Panc1 (cell line): Measurements from ENCODE around the gene ADAMTS14. TPM values are rescaled to one million over a fixed set of nuclear protein-coding genes. Genes with fewer than 3 reads are reported as not detected.

Experiments
- ATAC-seq: fragments of 200-7000 bp; cut with Tn5 transposase; 2 replicates; pipeline ENCODE4 v1.9.1; 2020; ENCODE audit warnings: mild to moderate bottlenecking, moderate library complexity
- BruUV-seq: library from RNA; stranded (reverse); fragments of 400-500 nt; replicated peaks from 2 replicates; lab custom pipeline; 2021; lab: Mats Ljungman, UMichigan
- CTCF ChIA-PET: fragments of 300-600 bp; sonication (Branson Sonifier 250); formaldehyde crosslinking; loops from one replicate; lab custom pipeline; 2022; ENCODE audit warnings: antibody characterized with exemption; lab: Charles Lee
- POLR2A ChIA-PET: fragments of 300-600 bp; sonication (Branson Sonifier 250); formaldehyde crosslinking; loops from one replicate; lab custom pipeline; 2022; ENCODE audit warnings: antibody characterized with exemption; lab: Charles Lee
- DNase-seq: peaks from one replicate; pipeline ENCODE4 v3.0.0-alpha.2; 2010; ENCODE audit warnings: low read depth, low spot score
- H3K27ac ChIP-seq: 2 replicates; pipeline ENCODE4 v1.5.1; 2011; ENCODE audit warnings: mild to moderate bottlenecking, low read length, inconsistent platforms
- H3K27me3 ChIP-seq: fragments of 200-500 bp; sonication (Bioruptor generic); 2 replicates; pipeline ENCODE4 v1.6.0; 2014; ENCODE audit warnings: low read length, inconsistent platforms; ENCODE audit not compliant: control insufficient read depth, insufficient read depth
- H3K36me3 ChIP-seq: fragments of 200-500 bp; sonication (Bioruptor generic); 2 replicates; pipeline ENCODE4 v1.5.1; 2014; ENCODE audit warnings: inconsistent platforms, mild to moderate bottlenecking, low read length, moderate library complexity; ENCODE audit not compliant: control insufficient read depth, insufficient read depth
- H3K4me1 ChIP-seq: 2 replicates; pipeline ENCODE4 v1.5.1; 2011; ENCODE audit warnings: inconsistent platforms, mild to moderate bottlenecking, low read length, moderate library complexity; ENCODE audit not compliant: control insufficient read depth, insufficient read depth
- H3K4me3 ChIP-seq, 2 experiments: 2 replicates each; pipeline ENCODE4 v1.5.1; 2011 to 2012; ENCODE audit warnings: low read depth in 2 of 2, low read length in 2 of 2, mild to moderate bottlenecking in 2 of 2, inconsistent platforms in 1 of 2, moderate library complexity in 1 of 2
- H3K9me3 ChIP-seq: fragments of 200-500 bp; sonication (Bioruptor generic); 2 replicates; pipeline ENCODE4 v1.5.1; 2014; ENCODE audit warnings: low read depth, mild to moderate bottlenecking, inconsistent platforms, low read length, moderate library complexity; ENCODE audit not compliant: control insufficient read depth, insufficient read depth
- CTCF ChIP-seq: fragments of 450-650 bp; IDR thresholded peaks from 2 replicates; pipeline ENCODE4 v1.5.1; 2017; ENCODE audit warnings: mild to moderate bottlenecking
- POLR2AphosphoS5 ChIP-seq: IDR thresholded peaks from 2 replicates; pipeline ENCODE4 v1.6.1; 2012; ENCODE audit warnings: mild to moderate bottlenecking, low read depth, low read length, moderate library complexity
- REST ChIP-seq, 2 experiments: IDR thresholded peaks; 2 replicates each; pipeline ENCODE4 v1.6.1; 2011 to 2012; ENCODE audit warnings: low read depth in 2 of 2, control low read depth in 1 of 2, low read length in 1 of 2, mild to moderate bottlenecking in 1 of 2, moderate library complexity in 1 of 2; ENCODE audit not compliant: insufficient read depth in 1 of 2
- SIN3A ChIP-seq: IDR thresholded peaks from 2 replicates; pipeline ENCODE4 v1.6.1; 2012; ENCODE audit warnings: low read depth, mild to moderate bottlenecking, low read length, moderate library complexity, borderline replicate concordance; ENCODE audit not compliant: insufficient read depth
- TCF7L2 ChIP-seq: IDR thresholded peaks from 2 replicates; pipeline ENCODE4 v1.6.1; 2011; ENCODE audit warnings: mild to moderate bottlenecking, low read depth, low read length, inconsistent platforms
- in situ Hi-C: cut with HindIII; loops from 2 replicates; pipeline ENCODE4 v1.10.0; 2016; ENCODE audit warnings: low sequenced_read_pairs, low pct_unique_long_range_greater_than_20kb
- intact Hi-C: fragments of 100-400 bp; cut with micrococcal nuclease; formaldehyde crosslinking; loops from one replicate; pipeline ENCODE4 v1.10.0; 2022; ENCODE audit not compliant: unreplicated experiment
- total RNA-seq: library from RNA; stranded (reverse); gene quantifications from one replicate; pipeline ENCODE4 v1.2.1, GENCODE V29; 2021; ENCODE audit not compliant: unreplicated experiment

The ADAMTS14 gene
- total RNA-seq, 1 experiment from 2014 or later: 0.67 TPM

GRCh38 chr10:70688828-70689227, 16.5 kb downstream of the ADAMTS14 start:
- Histone ChIP-seq H3K27me3 (peaks cover 4% of the 10 kb centered on the region), H3K4me1 (no peaks in the 10 kb centered on the region; the same call in 1 of the 2 replicates), H3K27ac (no peak overlapping the region), H3K36me3 (no peaks in the 10 kb centered on the region), H3K9me3 (no peaks in the 10 kb centered on the region), H3K4me3 (no peak overlapping the region)
- ChIA-PET CTCF (no interaction called here), POLR2A (no interaction called here)
- intact Hi-C loops: no loop called here
- BruUV-seq: no TSS peak
- in situ Hi-C loops: no loop called here
- no peak for ATAC-seq
- no peak for DNase-seq
- TF ChIP-seq SIN3A (no peak), POLR2AphosphoS5 (no peak), TCF7L2 (no peak), REST (IDR thresholded peaks at IDR 0.05; ENCODE audit: insufficient read depth in 1 of 2, low read depth in 2 of 2, low read length in 1 of 2) (no peak), CTCF (no peak)

GRCh38 chr10:70689661-70690060, 17.4 kb downstream of the ADAMTS14 start:
- ATAC-seq (no peak), DNase-seq (no peak)
- Histone ChIP-seq H3K9me3 (no peaks in the 10 kb centered on the region), H3K4me3 (no peak overlapping the region), H3K4me1 (no peaks in the 10 kb centered on the region; the same call in 1 of the 2 replicates), H3K36me3 (no peaks in the 10 kb centered on the region), H3K27ac (no peak overlapping the region), H3K27me3 (peaks cover 5% of the 10 kb centered on the region)
- ChIA-PET CTCF (no interaction called here), POLR2A (no interaction called here)
- intact Hi-C loops: no loop called here
- in situ Hi-C loops: no loop called here
- TF ChIP-seq TCF7L2 (no peak), CTCF (no peak), POLR2AphosphoS5 (no peak), SIN3A (no peak), REST (IDR thresholded peaks at IDR 0.05; ENCODE audit: insufficient read depth in 1 of 2, low read depth in 2 of 2, low read length in 1 of 2) (no peak)
- BruUV-seq: no TSS peak
